ENCODE measurements around the gene PRLR. TPM values are rescaled to one million over a fixed set of nuclear protein-coding genes. Genes with fewer than 3 reads are reported as not detected.

PRLR gene
- total RNA-seq, 2 experiments from 2014 or later = 0.03 TPM; not detected in 1

DNA sequence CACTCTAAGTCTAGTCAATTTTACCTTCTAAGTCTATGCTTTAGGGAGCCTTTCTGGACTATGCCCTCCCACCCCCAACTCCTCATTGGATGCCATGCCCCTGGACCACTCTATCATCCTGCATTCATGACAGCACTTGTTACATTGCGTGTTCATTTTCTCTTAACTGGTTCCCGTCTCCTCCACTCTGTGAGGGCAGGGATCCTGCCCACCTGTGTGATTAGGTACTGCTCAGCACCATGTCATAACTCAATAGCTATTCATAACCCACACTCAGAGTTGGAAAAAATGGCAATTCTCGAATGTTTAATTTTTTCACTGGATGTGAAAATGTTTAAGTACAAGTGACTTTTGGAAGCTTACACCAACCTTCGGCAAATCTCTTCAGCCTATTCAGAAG is 88.5 kb downstream of the PRLR start:
- Histone ChIP-seq H3K4me3 (ENCODE audit: low read length) (no peak overlapping the region), H3K9me3 (ENCODE audit: control insufficient read depth in 1 of 2, insufficient read depth in 1 of 2, low read length in 2 of 2) (no peaks in the 10 kb centered on the region), H3K27ac (ENCODE audit: low read depth in 1 of 2, low read length in 2 of 2) (no peak overlapping the region), H3K36me3 (ENCODE audit: insufficient read depth, low read length) (no peaks in the 10 kb centered on the region), H3K27me3 (ENCODE audit: control insufficient read depth in 1 of 2, insufficient read depth in 2 of 2, low read length in 2 of 2) (peaks cover 4% of the 10 kb centered on the region in 2 experiments), H3K4me1 (ENCODE audit: insufficient read depth, low read length) (no peaks in the 10 kb centered on the region)
- intact Hi-C loops (cut with DNase I, micrococcal nuclease) = no loop called here
- Mint-ChIP-seq H3K36me3 (ENCODE audit: low read depth) (no peaks in the 10 kb centered on the region), H3K4me1 (ENCODE audit: low read depth) (no peaks in the 10 kb centered on the region), H3K4me3 (no peak overlapping the region), H3K27me3 (peaks cover 24% of the 10 kb centered on the region), H3K27ac (no peak overlapping the region), H3K9me3 (no peaks in the 10 kb centered on the region)
- ATAC-seq (ENCODE audit: poor library complexity) (no peak), DNase-seq (no peak)
- POLR2A ChIA-PET = no interaction called here
- CTCF ChIA-PET = interaction anchor here (1.1 kb wide), 1 partner anchor 9 kb away, joined by 4 read pairs; no protein-coding TSS in a partner anchor
- TF ChIP-seq, protein P1, sequence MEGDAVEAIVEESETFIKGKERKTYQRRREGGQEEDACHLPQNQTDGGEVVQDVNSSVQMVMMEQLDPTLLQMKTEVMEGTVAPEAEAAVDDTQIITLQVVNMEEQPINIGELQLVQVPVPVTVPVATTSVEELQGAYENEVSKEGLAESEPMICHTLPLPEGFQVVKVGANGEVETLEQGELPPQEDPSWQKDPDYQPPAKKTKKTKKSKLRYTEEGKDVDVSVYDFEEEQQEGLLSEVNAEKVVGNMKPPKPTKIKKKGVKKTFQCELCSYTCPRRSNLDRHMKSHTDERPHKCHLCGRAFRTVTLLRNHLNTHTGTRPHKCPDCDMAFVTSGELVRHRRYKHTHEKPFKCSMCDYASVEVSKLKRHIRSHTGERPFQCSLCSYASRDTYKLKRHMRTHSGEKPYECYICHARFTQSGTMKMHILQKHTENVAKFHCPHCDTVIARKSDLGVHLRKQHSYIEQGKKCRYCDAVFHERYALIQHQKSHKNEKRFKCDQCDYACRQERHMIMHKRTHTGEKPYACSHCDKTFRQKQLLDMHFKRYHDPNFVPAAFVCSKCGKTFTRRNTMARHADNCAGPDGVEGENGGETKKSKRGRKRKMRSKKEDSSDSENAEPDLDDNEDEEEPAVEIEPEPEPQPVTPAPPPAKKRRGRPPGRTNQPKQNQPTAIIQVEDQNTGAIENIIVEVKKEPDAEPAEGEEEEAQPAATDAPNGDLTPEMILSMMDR (IDR thresholded peaks at IDR 0.05) = no peak

DNA sequence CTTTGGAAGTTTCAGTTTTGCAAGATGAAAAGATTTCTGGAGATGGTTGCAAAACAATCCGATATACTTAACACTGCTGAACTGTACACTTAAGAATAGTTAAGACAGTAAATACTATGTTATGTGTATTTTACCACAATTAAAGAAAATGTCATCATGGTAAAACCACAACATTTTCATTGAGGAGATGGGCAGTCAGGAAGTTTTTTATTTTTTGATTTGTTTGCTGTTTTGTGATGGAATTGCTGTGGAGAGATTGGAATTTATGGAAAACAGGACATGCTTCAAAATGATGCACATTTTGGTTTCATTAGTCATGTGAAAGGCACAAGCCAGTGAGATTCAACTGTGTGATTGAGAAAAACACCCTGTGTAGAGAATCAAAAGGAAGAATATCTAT is 92.1 kb downstream of the PRLR start:
- no peak overlapping the region for H3K4me3 ChIP-seq (ENCODE audit: low read length)
- CTCF ChIA-PET = no interaction called here
- no peaks in the 10 kb centered on the region for H3K4me1 ChIP-seq (ENCODE audit: insufficient read depth, low read length)

DNA sequence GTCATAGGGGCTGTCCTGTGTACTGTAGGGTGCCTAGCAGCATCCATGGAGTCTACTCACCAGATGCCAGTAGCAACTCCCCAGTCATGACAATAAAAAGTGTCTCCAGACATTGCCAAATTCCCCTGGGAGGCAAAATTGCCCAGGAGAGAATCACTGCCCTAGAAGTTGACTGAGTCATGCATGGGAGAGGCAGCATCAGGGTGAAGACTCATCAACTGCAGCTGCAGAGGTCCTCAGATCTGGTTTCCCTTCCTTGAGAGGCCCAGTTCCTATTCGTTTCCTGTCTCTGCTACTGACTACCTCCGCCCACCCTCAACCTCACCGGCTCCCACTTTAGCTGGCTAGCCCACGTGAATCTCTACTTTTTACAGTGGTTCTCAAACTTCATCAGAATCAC is 93.9 kb downstream of the PRLR start:
- Mint-ChIP-seq H3K36me3 (ENCODE audit: low read depth) (no peaks in the 10 kb centered on the region), H3K4me1 (ENCODE audit: low read depth) (no peaks in the 10 kb centered on the region), H3K27ac (no peak overlapping the region), H3K9me3 (no peaks in the 10 kb centered on the region), H3K27me3 (peaks cover 52% of the 10 kb centered on the region), H3K4me3 (no peak overlapping the region)
- H3K4me3 ChIP-seq (ENCODE audit: low read length) = no peak overlapping the region
- intact Hi-C loops (cut with DNase I, micrococcal nuclease) = no loop called here
- ChIA-PET CTCF (no interaction called here), POLR2A (no interaction called here)
- peak in 2 of 14 experiments; percentile 9 to 48 for DNase-seq
- ATAC-seq (ENCODE audit: poor library complexity) = no peak
- H3K9me3 ChIP-seq (ENCODE audit: control insufficient read depth in 1 of 2, insufficient read depth in 1 of 2, low read length in 2 of 2) = peaks cover 0 to 3% of the 10 kb centered on the region in 2 experiments
- peaks cover 6 to 7% of the 10 kb centered on the region in 2 experiments for H3K27me3 ChIP-seq (ENCODE audit: control insufficient read depth in 1 of 2, insufficient read depth in 2 of 2, low read length in 2 of 2)
- H3K36me3 ChIP-seq (ENCODE audit: insufficient read depth, low read length) = no peaks in the 10 kb centered on the region
- TF ChIP-seq, protein P1 (IDR thresholded peaks at IDR 0.05) = no peak
- no peaks in the 10 kb centered on the region for H3K4me1 ChIP-seq (ENCODE audit: insufficient read depth, low read length)
- no peak overlapping the region for H3K27ac ChIP-seq (ENCODE audit: low read depth in 1 of 2, low read length in 2 of 2)

More for the DNA sequence above, 92.1 kb downstream of the PRLR start:
- intact Hi-C loops (cut with DNase I, micrococcal nuclease) = no loop called here
- Mint-ChIP-seq H3K36me3 (ENCODE audit: low read depth) (no peaks in the 10 kb centered on the region), H3K9me3 (no peaks in the 10 kb centered on the region), H3K27me3 (peaks cover 37% of the 10 kb centered on the region), H3K27ac (no peak overlapping the region), H3K4me3 (no peak overlapping the region), H3K4me1 (ENCODE audit: low read depth) (no peaks in the 10 kb centered on the region)
- Histone ChIP-seq H3K27ac (ENCODE audit: low read depth in 1 of 2, low read length in 2 of 2) (no peak overlapping the region), H3K9me3 (ENCODE audit: control insufficient read depth in 1 of 2, insufficient read depth in 1 of 2, low read length in 2 of 2) (peaks cover 0 to 3% of the 10 kb centered on the region in 2 experiments), H3K36me3 (ENCODE audit: insufficient read depth, low read length) (no peaks in the 10 kb centered on the region), H3K27me3 (ENCODE audit: control insufficient read depth in 1 of 2, insufficient read depth in 2 of 2, low read length in 2 of 2) (peaks cover 0 to 5% of the 10 kb centered on the region in 2 experiments)
- TF ChIP-seq, protein P1 (IDR thresholded peaks at IDR 0.05) = no peak
- DNase-seq (no peak), ATAC-seq (ENCODE audit: poor library complexity) (no peak)
- POLR2A ChIA-PET = no interaction called here
